ENCODE measurements around the gene LEFTY2. TPM values are rescaled to one million over a fixed set of nuclear protein-coding genes. Genes with fewer than 3 reads are reported as not detected.
"Not testable (repeated sequence)": the region's sequence is repeated elsewhere in the genome, so short reads cannot be mapped to it uniquely, and the experiment has no call there.

Gene LEFTY2
- polyA plus RNA-seq, 3 donors, result not detected

- no peaks in the 10 kb centered on the region for H3K27me3 ChIP-seq (ENCODE audit: control insufficient read depth in 2 of 2, insufficient read depth in 2 of 2, low read length in 2 of 2)
- peaks cover 8 to 10% of the 10 kb centered on the region in 2 donors for H3K9me3 ChIP-seq (replicated peaks in 1 of 2; ENCODE audit: control insufficient read depth in 1 of 2, insufficient read depth in 1 of 2, low read length in 2 of 2)
- Mint-ChIP-seq H3K4me3 (no peak overlapping the region), H3K9me3 (peaks cover 7 to 12% (median 11%) of the 10 kb centered on the region in 7 donors), H3K27ac (no peak overlapping the region), H3K27me3 (ENCODE audit: low read depth in 3 of 3) (peaks cover 0 to 2% (median 0%) of the 10 kb centered on the region in 3 donors), H3K4me1 (peaks cover 16% of the 10 kb centered on the region), H3K36me3 (peaks cover 48 to 74% of the 10 kb centered on the region in 2 donors)
- H3K36me3 ChIP-seq (replicated peaks in 1 of 2; ENCODE audit: control insufficient read depth in 1 of 2, insufficient read depth in 2 of 2, low read length in 2 of 2), result peaks cover 40 to 53% of the 10 kb centered on the region in 2 donors
- DNase-seq, result no peak
- H3K27ac ChIP-seq (ENCODE audit: low read depth in 1 of 2, low read length in 2 of 2), result no peak overlapping the region
- H3K4me3 ChIP-seq (replicated peaks in 1 of 3; ENCODE audit: low read depth in 2 of 3, low read length in 3 of 3), result no peak overlapping the region
- TF ChIP-seq, protein P1, sequence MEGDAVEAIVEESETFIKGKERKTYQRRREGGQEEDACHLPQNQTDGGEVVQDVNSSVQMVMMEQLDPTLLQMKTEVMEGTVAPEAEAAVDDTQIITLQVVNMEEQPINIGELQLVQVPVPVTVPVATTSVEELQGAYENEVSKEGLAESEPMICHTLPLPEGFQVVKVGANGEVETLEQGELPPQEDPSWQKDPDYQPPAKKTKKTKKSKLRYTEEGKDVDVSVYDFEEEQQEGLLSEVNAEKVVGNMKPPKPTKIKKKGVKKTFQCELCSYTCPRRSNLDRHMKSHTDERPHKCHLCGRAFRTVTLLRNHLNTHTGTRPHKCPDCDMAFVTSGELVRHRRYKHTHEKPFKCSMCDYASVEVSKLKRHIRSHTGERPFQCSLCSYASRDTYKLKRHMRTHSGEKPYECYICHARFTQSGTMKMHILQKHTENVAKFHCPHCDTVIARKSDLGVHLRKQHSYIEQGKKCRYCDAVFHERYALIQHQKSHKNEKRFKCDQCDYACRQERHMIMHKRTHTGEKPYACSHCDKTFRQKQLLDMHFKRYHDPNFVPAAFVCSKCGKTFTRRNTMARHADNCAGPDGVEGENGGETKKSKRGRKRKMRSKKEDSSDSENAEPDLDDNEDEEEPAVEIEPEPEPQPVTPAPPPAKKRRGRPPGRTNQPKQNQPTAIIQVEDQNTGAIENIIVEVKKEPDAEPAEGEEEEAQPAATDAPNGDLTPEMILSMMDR (IDR thresholded peaks at IDR 0.05), result no peak
- H3K4me2 ChIP-seq (replicated peaks; ENCODE audit: extremely low read depth, low read length, poor library complexity, severe bottlenecking), result no peak overlapping the region
- no peaks in the 10 kb centered on the region for H4K20me1 ChIP-seq (ENCODE audit: insufficient read depth, low read length)
- peaks cover 0 to 5% of the 10 kb centered on the region in 2 donors for H3K4me1 ChIP-seq (ENCODE audit: control insufficient read depth in 1 of 2, insufficient read depth in 2 of 2, low read length in 2 of 2)
- no peaks in the 10 kb centered on the region for H3K79me2 ChIP-seq (ENCODE audit: insufficient read depth, low read length)
- no CpG with 5 or more reads among the region's 1 CpG for WGBS (ENCODE audit: insufficient coverage)
- no peak overlapping the region for H3K9ac ChIP-seq (ENCODE audit: insufficient read depth, low read length, poor library complexity, severe bottlenecking)
- intact Hi-C loops (cut with micrococcal nuclease), result loop anchor here (5.0 to 10.0 kb wide), 3 partner anchors 202 to 502 kb away; partner anchors contain the start of gene SRP9 (in 2 of the 2)
- H2AFZ ChIP-seq (ENCODE audit: insufficient read depth, low read depth, low read length, poor library complexity, severe bottlenecking), result no peak overlapping the region
Measured at GRCh38 chr1:225979421-225979820, 38.4 kb upstream of the LEFTY2 start.

- no peak overlapping the region for H3K4me3 ChIP-seq (replicated peaks in 1 of 3; ENCODE audit: low read depth in 2 of 3, low read length in 3 of 3)
- H3K27me3 Mint-ChIP-seq (ENCODE audit: low read depth in 3 of 3), result peaks cover 0 to 3% (median 0%) of the 10 kb centered on the region in 3 donors
- H3K4me1 ChIP-seq (ENCODE audit: control insufficient read depth in 1 of 2, insufficient read depth in 2 of 2, low read length in 2 of 2), result peaks cover 0 to 5% of the 10 kb centered on the region in 2 donors
- no peaks in the 10 kb centered on the region for H3K79me2 ChIP-seq (ENCODE audit: insufficient read depth, low read length)
- H2AFZ ChIP-seq (ENCODE audit: insufficient read depth, low read depth, low read length, poor library complexity, severe bottlenecking), result no peak overlapping the region
- H3K27ac Mint-ChIP-seq, result peak overlapping the region in 3 of 7 donors; percentile 1 to 51 (median 6)
- H3K9me3 ChIP-seq (replicated peaks in 1 of 2; ENCODE audit: control insufficient read depth in 1 of 2, insufficient read depth in 1 of 2, low read length in 2 of 2), result peaks cover 8 to 10% of the 10 kb centered on the region in 2 donors
- no peak for DNase-seq
- H3K4me1 Mint-ChIP-seq, result peaks cover 16% of the 10 kb centered on the region
- WGBS (ENCODE audit: insufficient coverage), result 21% methylated on average over 9 of the region's 15 CpGs
- TF ChIP-seq, protein P1 (IDR thresholded peaks at IDR 0.05), result no peak
- no peak overlapping the region for H3K9ac ChIP-seq (ENCODE audit: insufficient read depth, low read length, poor library complexity, severe bottlenecking)
- H3K27me3 ChIP-seq (ENCODE audit: control insufficient read depth in 2 of 2, insufficient read depth in 2 of 2, low read length in 2 of 2), result no peaks in the 10 kb centered on the region
- peaks cover 7 to 12% (median 10%) of the 10 kb centered on the region in 7 donors for H3K9me3 Mint-ChIP-seq
- no peaks in the 10 kb centered on the region for H4K20me1 ChIP-seq (ENCODE audit: insufficient read depth, low read length)
- no peak overlapping the region for H3K4me3 Mint-ChIP-seq
- peaks cover 30 to 41% of the 10 kb centered on the region in 2 donors for H3K36me3 ChIP-seq (replicated peaks in 1 of 2; ENCODE audit: control insufficient read depth in 1 of 2, insufficient read depth in 2 of 2, low read length in 2 of 2)
- no peak overlapping the region for H3K4me2 ChIP-seq (replicated peaks; ENCODE audit: extremely low read depth, low read length, poor library complexity, severe bottlenecking)
- H3K36me3 Mint-ChIP-seq, result peaks cover 38 to 62% of the 10 kb centered on the region in 2 donors
- no peak overlapping the region for H3K27ac ChIP-seq (ENCODE audit: low read depth in 1 of 2, low read length in 2 of 2)
- intact Hi-C loops (cut with micrococcal nuclease), result loop anchor here (2.0 to 10.0 kb wide), 4 partner anchors 201 to 503 kb away; partner anchors contain the start of gene SRP9 (in 2 of the 2)
Measured at GRCh38 chr1:225977937-225978748, 37.1 kb upstream of the LEFTY2 start.

DNA sequence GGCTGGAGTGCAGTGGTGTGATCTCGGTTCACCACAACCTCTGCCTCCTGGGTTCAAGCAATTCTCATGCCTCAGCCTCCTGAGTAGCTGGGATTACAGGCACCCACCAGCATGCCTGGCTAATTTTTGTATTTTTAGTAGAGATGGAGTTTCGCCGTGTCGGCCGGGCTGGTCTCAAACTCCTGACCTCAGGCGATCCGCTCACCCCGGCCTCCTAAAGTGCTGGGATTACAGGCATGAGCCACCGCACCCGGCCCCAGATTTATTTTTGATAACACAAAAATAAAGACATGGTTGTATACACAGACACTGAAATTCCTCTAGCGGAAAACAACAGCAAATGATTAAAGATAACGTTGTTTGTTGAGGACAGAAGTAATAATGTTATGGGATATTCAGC is 34.1 kb upstream of the LEFTY2 start:
- not testable (repeated sequence) for H3K79me2 ChIP-seq (ENCODE audit: insufficient read depth, low read length); H3K27ac Mint-ChIP-seq; H2AFZ ChIP-seq (ENCODE audit: insufficient read depth, low read depth, low read length, poor library complexity, severe bottlenecking); H3K4me2 ChIP-seq (replicated peaks; ENCODE audit: extremely low read depth, low read length, poor library complexity, severe bottlenecking); H3K9ac ChIP-seq (ENCODE audit: insufficient read depth, low read length, poor library complexity, severe bottlenecking); DNase-seq; H3K27ac ChIP-seq (ENCODE audit: low read depth in 1 of 2, low read length in 2 of 2); H3K4me3 Mint-ChIP-seq; H3K9me3 Mint-ChIP-seq; H3K27me3 ChIP-seq (ENCODE audit: control insufficient read depth in 2 of 2, insufficient read depth in 2 of 2, low read length in 2 of 2); H3K27me3 Mint-ChIP-seq (ENCODE audit: low read depth in 3 of 3); H3K4me1 ChIP-seq (ENCODE audit: control insufficient read depth in 1 of 2, insufficient read depth in 2 of 2, low read length in 2 of 2); H3K9me3 ChIP-seq (replicated peaks in 1 of 2; ENCODE audit: control insufficient read depth in 1 of 2, insufficient read depth in 1 of 2, low read length in 2 of 2); H3K4me3 ChIP-seq (replicated peaks in 1 of 3; ENCODE audit: low read depth in 2 of 3, low read length in 3 of 3); H4K20me1 ChIP-seq (ENCODE audit: insufficient read depth, low read length)
- intact Hi-C loops (cut with micrococcal nuclease), result loop anchor here (5.0 to 10.0 kb wide), 3 partner anchors 198 to 498 kb away; partner anchors contain the start of gene SRP9 (in 2 of the 2)
- 96% methylated on average over 8 of the region's 12 CpGs for WGBS (ENCODE audit: insufficient coverage)
- Mint-ChIP-seq H3K36me3 (peaks cover 23 to 33% of the 10 kb centered on the region in 2 donors), H3K4me1 (peaks cover 13% of the 10 kb centered on the region)
- peaks cover 8 to 12% of the 10 kb centered on the region in 2 donors for H3K36me3 ChIP-seq (replicated peaks in 1 of 2; ENCODE audit: control insufficient read depth in 1 of 2, insufficient read depth in 2 of 2, low read length in 2 of 2)

All from CD14-positive monocyte (primary cell).